GM21367 (cell line): ENCODE measurements around the gene TBCD.
"Not testable (repeated sequence)": the region's sequence is repeated elsewhere in the genome, so short reads cannot be mapped to it uniquely, and the experiment has no call there.

Experiments used
- ATAC-seq: cut with Tn5 transposase; IDR thresholded peaks from one replicate; pipeline ENCODE4 v1.9.1; 2021; ENCODE audit not compliant: unreplicated experiment

The TBCD gene

GRCh38 chr17:82948081-82948511 lies 196.2 kb downstream of the TBCD start:
- ATAC-seq = no peak

GRCh38 chr17:82948957-82949356 lies 197.1 kb downstream of the TBCD start:
- no peak for ATAC-seq

GRCh38 chr17:82949361-82949760 lies 197.5 kb downstream of the TBCD start:
- no peak for ATAC-seq

- ATAC-seq = no peak
Observed at GRCh38 chr17:82949984-82950383, 198.1 kb downstream of the TBCD start.

- ATAC-seq = no peak
Observed at GRCh38 chr17:82950525-82951102, 198.7 kb downstream of the TBCD start.

- ATAC-seq = no peak
Observed at GRCh38 chr17:82952019-82952418, 200.2 kb downstream of the TBCD start.

- not testable (repeated sequence) for ATAC-seq
Observed at GRCh38 chr17:82955106-82955505, 203.2 kb downstream of the TBCD start.

- ATAC-seq = not testable (repeated sequence)
Observed at GRCh38 chr17:82955627-82956026, 203.8 kb downstream of the TBCD start.

GRCh38 chr17:82956146-82956725 lies 204.4 kb downstream of the TBCD start:
- no peak for ATAC-seq

- no peak for ATAC-seq
Observed at GRCh38 chr17:82956726-82957468, 205.0 kb downstream of the TBCD start.

- no peak for ATAC-seq
Observed at GRCh38 chr17:82957469-82957795, 205.6 kb downstream of the TBCD start.

GRCh38 chr17:82957961-82958561 lies 206.2 kb downstream of the TBCD start:
- ATAC-seq = no peak

GRCh38 chr17:82959242-82959930 lies 207.5 kb downstream of the TBCD start:
- ATAC-seq = no peak

- ATAC-seq = no peak
Observed at GRCh38 chr17:82959990-82960418, 208.1 kb downstream of the TBCD start.

- no peak for ATAC-seq
Observed at GRCh38 chr17:82960419-82961271, 208.8 kb downstream of the TBCD start.

GRCh38 chr17:82961366-82962162 lies 209.7 kb downstream of the TBCD start:
- no peak for ATAC-seq

- ATAC-seq = no peak
Observed at GRCh38 chr17:82962163-82962720, 210.4 kb downstream of the TBCD start.

- no peak for ATAC-seq
Observed at GRCh38 chr17:82963104-82963950, 211.5 kb downstream of the TBCD start.
